BJ (cell line): ENCODE measurements around the gene DISP2. TPM values are rescaled to one million over a fixed set of nuclear protein-coding genes. Genes with fewer than 3 reads are reported as not detected.

ENCODE experiments used
- CTCF ChIA-PET: fragments of 350-600 bp; formaldehyde crosslinking; extraction: SDS; loops from one replicate; lab custom pipeline; 2021; ENCODE audit warnings: antibody characterized with exemption, inconsistent platforms; lab: Yijun Ruan, JAX
- POLR2A ChIA-PET: fragments of 300-600 bp; sonication (Branson Sonifier 250); formaldehyde crosslinking; extraction: SDS; loops from one replicate; lab custom pipeline; 2021; ENCODE audit warnings: antibody characterized with exemption; lab: Charles Lee
- DNase-seq: peaks from one replicate; pipeline ENCODE4 v3.0.0-alpha.2; 2011; ENCODE audit warnings: low read depth
- H3K27me3 ChIP-seq: 2 replicates; pipeline ENCODE4 v1.6.0; 2011; ENCODE audit warnings: low read length; ENCODE audit not compliant: control insufficient read depth, insufficient read depth
- H3K36me3 ChIP-seq: 2 replicates; pipeline ENCODE4 v1.5.1; 2011; ENCODE audit warnings: low read length; ENCODE audit not compliant: control insufficient read depth, insufficient read depth
- H3K4me3 ChIP-seq: 2 replicates; pipeline ENCODE4 v1.5.1; 2011; ENCODE audit warnings: low read depth, mild to moderate bottlenecking, control low read depth, low read length
- CTCF ChIP-seq: IDR thresholded peaks from 2 replicates; pipeline ENCODE4 v1.5.1; 2011; ENCODE audit warnings: low read depth, mild to moderate bottlenecking, control low read depth, inconsistent platforms, low read length, moderate library complexity; ENCODE audit not compliant: insufficient read depth
- polyA plus RNA-seq: library from polyadenylated mRNA; depleted of rRNA; stranded (reverse); fragments of >200 nt; gene quantifications from 2 replicates; pipeline ENCODE4 v1.2.3, GENCODE V29; 2011

Gene DISP2
- polyA plus RNA-seq, 1 experiment, result 0.16 TPM

GRCh38 chr15:40340740-40341400 is 17.1 kb upstream of the DISP2 start, which contains the start of gene CCDC9B:
CCDC9B (minus strand) TSS chr15:40340939; CDS start chr15:40340819, 120 bp downstream.
- no peaks in the 10 kb centered on the region for H3K27me3 ChIP-seq
- no peak for TF ChIP-seq CTCF
- H3K4me3 ChIP-seq, result peak within 1 kb of the TSS; percentile 44
- peak; percentile 41 for DNase-seq
- ChIA-PET CTCF (interaction anchor here (0.9 to 11.8 kb wide), 11 partner anchors 8 to 80 kb away, joined by 3 to 124 read pairs (median 32); partner anchors contain the start of genes DISP2, INAFM2 and PHGR1), POLR2A (interaction anchor here (0.6 to 2.8 kb wide), 5 partner anchors 12 to 1175 kb away, joined by 3 to 17 read pairs (median 3); partner anchors contain the start of genes INAFM2 and IVD)
- peaks cover 13% of the 10 kb centered on the region for H3K36me3 ChIP-seq

GRCh38 chr15:40342416-40343320 is 15.4 kb upstream of the DISP2 start:
- ChIA-PET CTCF (interaction anchor here (0.7 to 11.8 kb wide), 13 partner anchors 8 to 178 kb away, joined by 3 to 124 read pairs (median 8); partner anchors contain the start of genes DISP2, INAFM2 and PHGR1), POLR2A (no interaction called here)
- no peaks in the 10 kb centered on the region for H3K27me3 ChIP-seq
- no peak overlapping the region for H3K4me3 ChIP-seq
- TF ChIP-seq CTCF, result no peak
- no peaks in the 10 kb centered on the region for H3K36me3 ChIP-seq
- no peak for DNase-seq

GRCh38 chr15:40343512-40343911 is 14.5 kb upstream of the DISP2 start:
- CTCF ChIA-PET, result interaction anchor here (1.1 to 11.8 kb wide), 19 partner anchors 9 to 177 kb away, joined by 3 to 124 read pairs (median 8); partner anchors contain the start of genes DISP2, INAFM2, IVD and KNSTRN
- DNase-seq, result no peak
- H3K4me3 ChIP-seq, result no peak overlapping the region
- TF ChIP-seq CTCF, result no peak
- POLR2A ChIA-PET, result no interaction called here
- H3K27me3 ChIP-seq, result no peaks in the 10 kb centered on the region
- no peaks in the 10 kb centered on the region for H3K36me3 ChIP-seq

- no peak for TF ChIP-seq CTCF
- ChIA-PET POLR2A (no interaction called here), CTCF (interaction anchor here (0.8 to 11.8 kb wide), 30 partner anchors 9 to 176 kb away, joined by 3 to 124 read pairs (median 4); partner anchors contain the start of genes BAHD1, DISP2, INAFM2 and IVD)
- no peak overlapping the region for H3K4me3 ChIP-seq
- no peaks in the 10 kb centered on the region for H3K36me3 ChIP-seq
- no peaks in the 10 kb centered on the region for H3K27me3 ChIP-seq
- no peak for DNase-seq
These were observed 13.8 kb upstream of the DISP2 start for GRCh38 chr15:40344217-40344616.
